HL-60 (cell line): ENCODE data around the gene BCAR3.

ENCODE experiments used
- DNase-seq, 2 experiments: peaks; one replicate each; pipeline ENCODE4 v3.0.0-alpha.2; 2010 to 2020; ENCODE audit warnings: low read depth in 1 of 2, low spot score in 1 of 2
- H3K27ac ChIP-seq: fragments of 250-450 bp; sonication (Bioruptor Pico); replicated peaks from 2 replicates; pipeline ENCODE4 v1.5.1; 2020; ENCODE audit warnings: mild to moderate bottlenecking, moderate library complexity
- H3K27me3 ChIP-seq: fragments of 250-450 bp; sonication (Bioruptor Pico); 2 replicates; pipeline ENCODE4 v1.5.1; 2021; ENCODE audit warnings: mild to moderate bottlenecking, moderate library complexity; ENCODE audit not compliant: insufficient read depth, poor library complexity, severe bottlenecking
- H3K4me3 ChIP-seq: replicated peaks from 2 replicates; pipeline ENCODE4 v1.5.1; 2011; ENCODE audit warnings: mild to moderate bottlenecking, control low read depth, low read length; ENCODE audit not compliant: insufficient read depth
- CTCF ChIP-seq: IDR thresholded peaks from one replicate; pipeline ENCODE4 v1.5.1; 2011; ENCODE audit warnings: low read length, control low read depth, inconsistent platforms; ENCODE audit not compliant: insufficient read depth
- GABPA ChIP-seq: IDR thresholded peaks from 2 replicates; pipeline ENCODE4 v1.6.1; 2012; ENCODE audit warnings: low read depth
- POLR2AphosphoS5 ChIP-seq: IDR thresholded peaks from 2 replicates; pipeline ENCODE4 v1.6.1; 2012; ENCODE audit warnings: low read depth
- REST ChIP-seq: IDR thresholded peaks from 2 replicates; pipeline ENCODE4 v1.6.1; 2012; ENCODE audit warnings: low read depth; ENCODE audit not compliant: insufficient replicate concordance
- SPI1 ChIP-seq: IDR thresholded peaks from 2 replicates; pipeline ENCODE4 v1.6.1; 2012; ENCODE audit warnings: low read depth, mild to moderate bottlenecking, borderline replicate concordance

The BCAR3 gene

GRCh38 chr1:93578911-93579825, 102.5 kb downstream of the BCAR3 start:
- Histone ChIP-seq H3K27ac (no peak overlapping the region), H3K4me3 (no peak overlapping the region), H3K27me3 (no peaks in the 10 kb centered on the region)
- no peak for DNase-seq
- no peak for TF ChIP-seq GABPA
- TF ChIP-seq SPI1 = no peak
- no peak for TF ChIP-seq REST

GRCh38 chr1:93578433-93578830, 103.2 kb downstream of the BCAR3 start:
- no peak for TF ChIP-seq POLR2AphosphoS5
- TF ChIP-seq REST = no peak
- no peak for TF ChIP-seq SPI1
- no peak for TF ChIP-seq CTCF
- TF ChIP-seq GABPA = no peak
- H3K27ac ChIP-seq = no peak overlapping the region
- no peaks in the 10 kb centered on the region for H3K27me3 ChIP-seq
- no peak overlapping the region for H3K4me3 ChIP-seq
- no peak for DNase-seq

DNA sequence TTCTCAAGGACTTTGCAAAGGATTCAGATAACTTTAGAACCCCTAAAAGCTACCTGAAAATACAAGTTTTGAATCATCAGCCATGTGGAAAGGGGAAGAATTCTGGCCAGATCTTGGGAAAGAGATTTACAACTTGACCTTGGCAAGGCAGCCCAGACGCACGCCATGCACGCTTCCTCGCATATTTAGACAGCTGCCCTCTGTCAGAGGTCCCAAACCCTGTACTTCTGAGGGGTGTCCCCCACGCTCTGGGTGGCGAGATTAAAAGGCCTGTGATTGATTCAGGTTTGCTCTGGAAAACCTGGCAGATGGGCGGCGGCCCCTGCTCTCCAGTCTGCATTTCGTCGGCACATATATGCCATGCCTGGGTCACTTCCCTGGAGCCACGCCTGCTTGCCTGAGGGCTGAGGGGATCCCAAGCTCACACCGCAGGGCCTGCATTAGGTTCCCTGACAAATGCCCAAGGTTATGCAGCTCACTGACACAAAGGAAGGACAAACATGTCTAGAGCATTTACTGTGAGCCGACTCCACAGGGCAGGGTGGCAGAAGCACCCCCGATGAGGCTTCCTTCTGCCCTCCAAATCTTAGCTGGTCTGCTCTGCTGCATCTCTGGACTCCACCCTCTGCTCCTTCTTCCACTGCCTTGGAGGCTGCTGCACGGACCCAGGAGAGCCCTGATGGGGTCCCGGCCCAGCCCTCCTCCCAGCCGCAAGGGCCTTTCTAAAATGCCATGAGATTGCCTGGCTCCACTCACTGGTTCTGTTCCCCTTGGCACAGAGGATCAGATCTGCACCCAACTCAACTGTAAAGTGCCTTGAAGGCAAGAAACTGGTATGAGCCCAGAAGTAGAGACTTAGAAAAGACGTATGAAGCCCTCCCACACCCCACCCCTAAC, 103.9 kb downstream of the BCAR3 start:
- no peak overlapping the region for H3K4me3 ChIP-seq
- no peak overlapping the region for H3K27ac ChIP-seq
- DNase-seq = no peak
- no peak for TF ChIP-seq POLR2AphosphoS5
- TF ChIP-seq SPI1 = no peak
- no peak for TF ChIP-seq CTCF
- TF ChIP-seq GABPA = no peak
- TF ChIP-seq REST = no peak
- H3K27me3 ChIP-seq = no peaks in the 10 kb centered on the region
